ENCODE data around the gene PLEKHH3.

The PLEKHH3 gene

DNA sequence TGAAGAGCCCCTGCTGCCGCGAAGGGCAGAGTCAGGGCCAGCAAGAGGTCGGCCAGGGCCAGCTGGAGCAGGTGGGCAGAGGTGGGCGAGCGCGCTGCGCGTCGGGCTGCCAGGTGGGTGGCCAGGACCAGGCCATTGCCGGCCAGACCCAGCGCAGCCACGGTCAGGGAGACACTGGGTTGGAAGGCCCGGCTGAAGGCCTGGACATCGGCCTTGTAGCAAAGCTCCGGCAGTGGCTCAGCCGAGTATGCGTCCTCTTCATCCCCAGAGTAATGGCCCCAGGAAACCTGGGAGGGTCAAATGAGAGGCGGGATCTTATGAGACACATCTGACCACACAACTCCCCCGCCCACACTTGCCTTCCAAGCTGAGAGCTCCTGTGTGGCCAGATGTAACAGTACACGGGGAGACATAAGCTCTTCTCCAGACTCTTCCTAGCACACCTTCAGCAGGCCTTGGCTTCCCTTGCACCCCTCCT is 3.6 kb upstream of the PLEKHH3 start:
- peak; percentile 7 for DNase-seq (ENCODE audit: low read depth)
- TF ChIP-seq, protein P1, sequence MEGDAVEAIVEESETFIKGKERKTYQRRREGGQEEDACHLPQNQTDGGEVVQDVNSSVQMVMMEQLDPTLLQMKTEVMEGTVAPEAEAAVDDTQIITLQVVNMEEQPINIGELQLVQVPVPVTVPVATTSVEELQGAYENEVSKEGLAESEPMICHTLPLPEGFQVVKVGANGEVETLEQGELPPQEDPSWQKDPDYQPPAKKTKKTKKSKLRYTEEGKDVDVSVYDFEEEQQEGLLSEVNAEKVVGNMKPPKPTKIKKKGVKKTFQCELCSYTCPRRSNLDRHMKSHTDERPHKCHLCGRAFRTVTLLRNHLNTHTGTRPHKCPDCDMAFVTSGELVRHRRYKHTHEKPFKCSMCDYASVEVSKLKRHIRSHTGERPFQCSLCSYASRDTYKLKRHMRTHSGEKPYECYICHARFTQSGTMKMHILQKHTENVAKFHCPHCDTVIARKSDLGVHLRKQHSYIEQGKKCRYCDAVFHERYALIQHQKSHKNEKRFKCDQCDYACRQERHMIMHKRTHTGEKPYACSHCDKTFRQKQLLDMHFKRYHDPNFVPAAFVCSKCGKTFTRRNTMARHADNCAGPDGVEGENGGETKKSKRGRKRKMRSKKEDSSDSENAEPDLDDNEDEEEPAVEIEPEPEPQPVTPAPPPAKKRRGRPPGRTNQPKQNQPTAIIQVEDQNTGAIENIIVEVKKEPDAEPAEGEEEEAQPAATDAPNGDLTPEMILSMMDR (conservative IDR thresholded peaks at IDR 0.05; ENCODE audit: low read length) = no peak
- H3K4me3 ChIP-seq (ENCODE audit: low read length) = peak overlapping the region; percentile 40

DNA sequence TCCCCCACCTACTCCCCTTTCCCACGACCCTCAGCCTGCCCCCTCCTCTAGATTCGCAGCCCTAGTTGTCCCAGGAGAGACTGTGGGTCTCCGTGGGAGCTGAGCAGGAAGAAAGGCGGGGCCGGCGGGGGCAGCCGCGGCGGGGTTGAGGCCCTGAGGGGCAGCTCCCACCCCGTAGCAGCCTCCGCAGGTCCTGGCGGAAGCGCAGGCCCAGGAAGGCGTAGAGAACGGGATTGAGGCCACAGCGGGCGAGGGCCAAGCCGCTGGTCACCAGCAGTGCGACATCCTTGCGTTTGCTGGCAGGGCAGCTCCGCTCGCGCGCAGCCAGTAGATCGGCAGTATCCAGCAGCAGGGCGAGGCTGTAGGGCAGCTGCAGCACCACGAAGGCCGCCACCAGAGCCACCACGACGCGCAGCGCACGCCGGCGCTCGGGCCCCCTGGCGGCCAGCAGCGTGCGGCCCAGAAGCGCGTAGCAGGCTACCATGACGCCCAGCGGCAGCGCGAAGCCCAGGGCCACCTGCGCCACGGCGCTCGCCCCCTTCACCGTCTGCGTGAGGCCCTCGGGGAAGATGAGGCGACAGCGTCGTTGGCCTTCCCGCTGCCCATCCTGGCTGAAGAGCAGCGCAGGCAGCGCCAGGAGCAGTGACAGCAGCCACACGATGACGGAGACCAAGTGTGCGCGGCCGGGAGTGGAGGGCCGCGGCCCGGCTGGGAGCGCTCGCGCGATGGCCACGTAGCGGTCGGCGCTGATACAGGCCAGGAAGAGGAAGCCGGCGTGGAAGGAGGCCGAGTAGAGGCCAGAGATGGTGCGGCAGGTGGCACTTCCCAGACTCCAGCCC is 2.9 kb upstream of the PLEKHH3 start:
- DNase-seq (ENCODE audit: low read depth) = peak; percentile 78
- TF ChIP-seq, protein P1 (conservative IDR thresholded peaks at IDR 0.05; ENCODE audit: low read length) = peak; percentile 51
- H3K4me3 ChIP-seq (ENCODE audit: low read length) = peak overlapping the region; percentile 55

DNA sequence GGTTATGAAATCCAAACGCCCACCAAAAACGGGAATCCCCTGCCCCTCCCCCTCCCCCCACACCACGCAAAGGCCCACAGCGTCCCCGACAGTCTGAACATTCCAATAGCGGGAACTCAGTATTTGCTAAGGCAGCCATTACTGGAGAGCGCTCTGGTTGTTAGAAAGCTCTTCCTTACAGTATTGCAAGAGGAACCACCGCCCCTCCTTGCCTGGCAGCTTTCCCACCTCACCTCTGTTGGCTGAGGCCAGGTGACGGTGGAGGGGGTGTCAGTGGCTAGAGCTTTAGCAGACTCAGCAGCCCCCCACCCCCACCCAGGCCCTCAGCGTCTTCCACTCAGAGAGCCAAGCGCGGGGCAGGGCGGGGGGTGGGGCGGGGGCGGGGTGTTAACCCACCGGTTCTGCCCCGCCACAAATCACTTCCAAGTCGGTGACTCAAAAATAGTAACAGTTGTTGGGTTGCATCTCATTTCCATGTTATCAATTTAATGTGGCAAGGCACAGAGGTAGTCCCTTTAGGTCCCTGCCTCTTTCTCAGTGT is 2.2 kb upstream of the PLEKHH3 start:
- peak; percentile 35 for DNase-seq (ENCODE audit: low read depth)
- H3K4me3 ChIP-seq (ENCODE audit: low read length) = peak overlapping the region; percentile 75
- TF ChIP-seq, protein P1 (conservative IDR thresholded peaks at IDR 0.05; ENCODE audit: low read length) = peak; percentile 14

DNA sequence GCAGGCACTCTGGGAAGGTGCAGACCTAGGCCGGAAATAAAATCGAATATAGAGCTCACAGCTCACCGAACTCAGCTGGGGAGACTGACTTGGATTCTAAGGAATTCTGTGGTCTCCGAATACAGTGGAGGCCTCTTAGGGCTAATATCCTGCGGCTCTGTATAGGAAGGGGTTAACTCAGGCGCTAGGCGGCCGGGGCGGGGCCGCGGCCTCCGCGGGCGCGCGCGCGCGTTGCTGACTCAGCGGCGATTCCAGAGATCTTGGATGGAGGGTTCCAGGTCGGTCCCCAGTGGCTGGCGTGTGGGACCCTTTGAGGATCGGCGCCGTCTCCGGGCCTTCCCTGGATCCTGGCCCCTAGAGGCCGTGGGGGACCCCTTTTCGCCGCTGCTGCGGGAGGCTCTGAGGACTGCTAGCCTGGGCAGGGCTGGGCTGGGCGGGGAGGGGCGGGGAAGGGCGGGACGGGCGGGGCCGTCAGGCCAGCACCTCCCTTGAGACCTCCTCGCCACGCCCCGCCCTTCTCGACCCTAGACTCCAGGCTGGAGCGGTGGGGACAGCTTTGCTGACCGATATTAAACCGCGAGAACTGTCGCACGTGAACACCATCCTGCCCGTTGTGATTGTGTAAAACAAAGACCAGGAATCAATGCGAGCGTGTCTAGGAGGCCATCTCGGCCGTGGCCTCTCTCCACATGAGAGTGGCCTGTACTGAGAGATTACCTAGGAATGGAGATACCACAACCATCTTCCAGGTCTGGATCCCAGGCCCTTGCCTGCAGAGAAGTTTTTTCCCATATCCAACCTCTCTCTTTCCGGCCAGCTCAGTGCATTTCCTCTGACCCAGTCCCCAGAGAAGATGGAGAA is 1.4 kb upstream of the PLEKHH3 start:
- peak overlapping the region; percentile 75 for H3K4me3 ChIP-seq (ENCODE audit: low read length)
- TF ChIP-seq, protein P1 (conservative IDR thresholded peaks at IDR 0.05; ENCODE audit: low read length) = no peak
- peak; percentile 89 for DNase-seq (ENCODE audit: low read depth)

DNA sequence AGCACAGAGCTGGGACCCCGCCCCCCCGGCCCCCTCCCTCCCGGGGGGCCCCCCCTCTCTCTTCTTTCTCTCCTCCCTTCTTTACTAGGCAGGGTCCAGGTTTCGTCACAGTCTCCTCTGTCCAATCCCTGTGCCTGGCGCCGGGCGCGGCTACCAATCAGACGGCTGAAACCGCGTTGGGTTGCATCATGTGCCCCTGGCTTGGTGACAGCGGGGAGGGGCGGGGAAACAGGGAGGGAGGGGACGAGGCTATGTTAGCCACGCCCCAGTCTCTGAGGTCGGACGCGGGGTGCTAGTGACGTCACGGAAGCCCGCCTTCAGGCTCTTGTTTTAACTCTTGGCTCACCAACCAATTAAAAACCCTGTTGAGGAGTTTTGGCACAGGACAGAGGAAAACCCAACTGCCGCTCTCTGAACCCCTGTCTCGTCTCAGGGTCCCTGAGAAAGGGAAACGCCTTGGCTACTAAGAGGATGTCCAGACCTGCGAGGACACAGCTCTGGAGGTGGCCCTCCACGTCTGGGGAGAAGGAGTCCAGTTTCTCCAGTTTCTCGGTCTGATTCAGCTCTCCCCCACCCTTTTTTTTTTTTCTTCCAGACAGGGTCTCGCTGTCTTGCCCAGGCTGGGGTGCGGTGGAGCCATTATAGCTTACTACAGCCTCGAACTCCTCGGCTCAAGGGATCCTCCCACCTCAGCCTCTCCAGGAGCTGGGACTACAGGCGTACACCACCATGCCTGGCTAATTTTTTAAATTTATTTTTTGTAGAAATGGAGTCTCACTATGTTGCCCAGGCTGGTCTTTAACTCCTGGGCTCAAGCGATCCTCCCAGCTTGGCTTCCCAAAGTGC is 441 bp upstream of the PLEKHH3 start:
- H3K4me3 ChIP-seq (ENCODE audit: low read length) = peak overlapping the region; percentile 91
- TF ChIP-seq, protein P1 (conservative IDR thresholded peaks at IDR 0.05; ENCODE audit: low read length) = no peak
- peak; percentile 99 for DNase-seq (ENCODE audit: low read depth)

DNA sequence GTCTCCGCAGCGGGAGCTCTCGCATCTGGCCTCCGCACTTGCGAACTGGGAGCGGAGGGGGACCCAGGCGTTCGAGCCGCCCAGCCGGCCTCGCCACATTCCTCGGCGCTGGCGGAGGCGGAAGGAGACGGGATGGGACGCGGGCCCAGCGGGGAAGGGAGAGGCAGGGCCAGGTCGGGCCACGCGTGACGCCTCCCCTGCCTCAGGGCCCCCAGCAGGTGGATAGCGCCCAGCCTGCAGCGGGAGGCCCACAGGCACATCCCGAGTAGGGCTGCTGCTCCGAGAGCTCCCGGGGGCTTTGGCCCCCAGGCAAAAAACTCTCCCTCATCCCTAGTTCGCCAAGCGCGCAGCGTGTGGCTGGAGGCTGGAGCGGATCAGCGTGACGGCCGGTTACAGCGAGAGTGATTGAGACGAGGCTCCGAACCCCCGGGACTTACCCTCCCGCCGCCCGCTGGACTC is 800 bp downstream of the PLEKHH3 start:
- H3K4me3 ChIP-seq (ENCODE audit: low read length) = peak overlapping the region; percentile 91
- peak; percentile 45 for DNase-seq (ENCODE audit: low read depth)
- TF ChIP-seq, protein P1 (conservative IDR thresholded peaks at IDR 0.05; ENCODE audit: low read length) = no peak
